Heart right ventricle (tissue), 16 donors: ENCODE results near the gene HEPACAM2. TPM values are rescaled to one million over a fixed set of nuclear protein-coding genes. Genes with fewer than 3 reads are reported as not detected.

Experiments used
- ATAC-seq, 8 donors: fragments of 200-7000 bp; cut with Tn5 transposase; one replicate each; pipeline ENCODE4 v1.9.1; 2020; ENCODE audit warnings: mild to moderate bottlenecking in 8 of 8, moderate library complexity in 8 of 8, moderate number of reproducible peaks in 1 of 8
- DNase-seq, 2 donors: peaks; one replicate each; pipeline ENCODE4 v3.0.0-alpha.2; 2020
- H3K27ac ChIP-seq, 10 donors: fragments of 200-600 bp; sonication (generic) in 2 of 10; one replicate each; pipeline versions ENCODE4 v1.5.0 to v1.8.0; 2020 to 2022; ENCODE audit warnings: mild to moderate bottlenecking in 3 of 10
- H3K27me3 ChIP-seq, 7 donors: fragments of 200-600 bp; one replicate each; pipeline ENCODE4 v1.8.0; 2021 to 2022; ENCODE audit warnings: mild to moderate bottlenecking in 2 of 7
- H3K36me3 ChIP-seq, 9 donors: fragments of 200-600 bp; sonication (generic) in 1 of 9; one replicate each; pipeline versions ENCODE4 v1.5.0 to v1.8.0; 2020 to 2022; ENCODE audit warnings: mild to moderate bottlenecking in 2 of 9
- H3K4me1 ChIP-seq, 9 donors: fragments of 200-600 bp; sonication (generic) in 1 of 9; one replicate each; pipeline versions ENCODE4 v1.5.0 to v1.8.0; 2020 to 2022; ENCODE audit warnings: mild to moderate bottlenecking in 4 of 9
- H3K4me3 ChIP-seq, 10 donors: fragments of 200-600 bp; sonication (generic) in 2 of 10; one replicate each; pipeline versions ENCODE4 v1.5.0 to v1.8.0; 2020 to 2022; ENCODE audit warnings: mild to moderate bottlenecking in 7 of 10, moderate library complexity in 2 of 10
- H3K9me3 ChIP-seq, 11 donors: fragments of 200-600 bp in 10 of 11; sonication (generic) in 2 of 11; one replicate each; pipeline versions ENCODE4 v1.5.0 to v1.8.0; 2013 to 2022; ENCODE audit warnings: mild to moderate bottlenecking in 2 of 11, control low read depth in 1 of 11, moderate library complexity in 1 of 11
- CTCF ChIP-seq, 9 donors: fragments of 200-600 bp; sonication (generic) in 2 of 9; IDR thresholded peaks; one replicate each; pipeline versions ENCODE4 v1.5.0 to v1.8.0; 2021 to 2022; ENCODE audit warnings: antibody characterized with exemption in 9 of 9, mild to moderate bottlenecking in 5 of 9, moderate library complexity in 1 of 9
- WGBS, 2 donors: extraction: QIAGEN DNeasy Blood & Tissue Kit; methylation state at CpG; one replicate each; pipeline ENCODE4 v1.1.7; 2013; ENCODE audit warnings: inconsistent platforms in 1 of 2; 5-methylcytosine and 5-hydroxymethylcytosine counted together
- intact Hi-C, 10 donors: fragments of 100-400 bp; cut with DNase I; formaldehyde crosslinking; loops; one replicate each; pipeline versions ENCODE4 v1.11.1 to v1.14.2; 2022
- polyA plus RNA-seq, 2 donors: library from polyadenylated mRNA; stranded (reverse); fragments of 200-250 nt; gene quantifications; one replicate each; pipeline ENCODE4 v1.2.3, GENCODE V29; 2013
- total RNA-seq, 10 donors: library from RNA; stranded (reverse); fragmentation: NEBNext Ultra II Directional in 3 of 10; extraction: Animal tissue kit (Norgen Biotek cat#: 25700) in 3 of 10; gene quantifications; one replicate each; pipeline versions ENCODE4 v1.2.1 to v1.2.4, GENCODE V29; 2021 to 2023
- donor health status: Arrhythmogenic right ventricular cardiomyopathy.
- donor health status: ischemic (EF 13 %, LVEDD 7.1; RV severe dilation, severe dysfunction).
- donor health status: healthy with polysubstance abuse.
- donor health status: DM: no; HTN: yes; CAD: no.
- donor health status: DM: no; HTN: no; CAD: no.
- donor health status: ischemic (EF 25% LVEDD 6.9; RV normal size, moderate dysfunction).
- donor health status: ischemic (EF 25% LVEDD 5.7; RV mildly dilated, moderate dysfunction).
- donor health status: healthy.
- donor health status: DM: yes; HTN: yes; CAD: no.
- donor health status: Ischemic cardiomyopathy.
- donor health status: ischemic (EF 35%, LVEDD 5.7; RV mildly dilated, moderate dysfunction).
- donor health status: nonischemic (EF 11% LVEDD 7.7; RV severe dilation, severe dysfunction).
- donor health status: DM: yes; HTN: yes; CAD: no.
- donor health status: PGD.
- donor health status: ischemic (EF 29% LVEDD 5.4; RV normal size, mild dysfunction).
- donor health status: nonischemic (EF 23%, LVEDD 6.1; RV moderate dilation, normal function).

The HEPACAM2 gene
- total and polyA plus RNA-seq, 12 donors: 0.19 to 0.24 TPM; not detected in 10

DNA sequence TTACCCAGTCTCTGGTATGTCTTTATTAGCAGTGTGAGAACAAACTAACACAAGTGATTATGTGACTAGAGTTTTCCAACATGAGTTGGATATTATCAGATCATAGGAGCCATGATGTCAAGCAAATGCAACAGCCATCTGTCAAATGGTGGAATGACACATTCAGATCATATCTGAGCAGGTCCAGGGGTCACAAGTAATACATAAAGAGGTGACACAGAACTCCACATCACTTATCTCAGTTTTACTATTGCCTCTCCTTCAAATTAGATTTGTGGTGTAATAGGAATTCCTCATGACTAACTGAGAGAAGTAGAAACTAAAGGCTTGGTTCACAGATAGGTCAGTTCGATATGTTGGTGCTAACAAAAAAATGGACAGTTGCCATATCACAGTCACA lies 65.9 kb downstream of the HEPACAM2 start:
- Histone ChIP-seq H3K9me3 (peaks cover 0 to 15% (median 0%) of the 10 kb centered on the region in 11 donors), H3K27me3 (no peaks in the 10 kb centered on the region), H3K36me3 (no peaks in the 10 kb centered on the region), H3K27ac (no peak overlapping the region), H3K4me3 (no peak overlapping the region), H3K4me1 (no peaks in the 10 kb centered on the region)
- TF ChIP-seq CTCF (IDR thresholded peaks at IDR 0.05): no peak
- 66 to 68% methylated on average over 1 of the region's 1 CpG for WGBS, 2 donors
- intact Hi-C loops: no loop called here
- DNase-seq: no peak
- no peak for ATAC-seq

DNA sequence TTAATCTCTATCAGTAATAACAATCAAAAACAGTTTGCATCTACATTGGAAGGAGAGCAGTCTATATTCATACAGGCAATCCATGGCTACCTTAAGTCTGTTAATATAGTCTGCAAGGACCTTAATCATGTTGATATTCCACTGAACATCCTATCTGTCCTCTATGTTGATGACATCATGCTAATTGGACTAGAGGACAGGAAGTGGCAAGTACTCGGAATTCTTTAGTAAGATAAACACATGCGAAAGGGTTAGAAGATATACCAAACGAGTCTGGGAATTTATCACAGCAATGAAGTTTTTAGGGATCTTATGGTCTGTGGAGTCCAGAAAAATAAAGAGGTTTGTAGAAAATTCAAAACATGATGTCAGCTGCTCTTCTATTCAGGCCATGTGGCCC lies 66.8 kb downstream of the HEPACAM2 start:
- DNase-seq: no peak
- Histone ChIP-seq H3K4me1 (no peaks in the 10 kb centered on the region), H3K36me3 (no peaks in the 10 kb centered on the region), H3K4me3 (no peak overlapping the region), H3K9me3 (peaks cover 0 to 15% (median 0%) of the 10 kb centered on the region in 11 donors), H3K27me3 (no peaks in the 10 kb centered on the region), H3K27ac (no peak overlapping the region)
- ATAC-seq: no peak
- TF ChIP-seq CTCF (IDR thresholded peaks at IDR 0.05): no peak
- WGBS, 2 donors: 36 to 45% methylated on average over 3 of the region's 3 CpGs
- intact Hi-C loops: no loop called here

- no peak overlapping the region for H3K4me3 ChIP-seq
- no peak for ATAC-seq
- no peak overlapping the region for H3K27ac ChIP-seq
- H3K27me3 ChIP-seq: no peaks in the 10 kb centered on the region
- no peaks in the 10 kb centered on the region for H3K36me3 ChIP-seq
- peaks cover 0 to 10% (median 0%) of the 10 kb centered on the region in 11 donors for H3K9me3 ChIP-seq
- intact Hi-C loops: no loop called here
- WGBS, 2 donors: 37 to 57% methylated on average over 1 of the region's 1 CpG
- no peak for DNase-seq
- no peaks in the 10 kb centered on the region for H3K4me1 ChIP-seq
- no peak for TF ChIP-seq CTCF (IDR thresholded peaks at IDR 0.05)
Observed at GRCh38 chr7:93156884-93157283, 69.4 kb downstream of the HEPACAM2 start.

DNA sequence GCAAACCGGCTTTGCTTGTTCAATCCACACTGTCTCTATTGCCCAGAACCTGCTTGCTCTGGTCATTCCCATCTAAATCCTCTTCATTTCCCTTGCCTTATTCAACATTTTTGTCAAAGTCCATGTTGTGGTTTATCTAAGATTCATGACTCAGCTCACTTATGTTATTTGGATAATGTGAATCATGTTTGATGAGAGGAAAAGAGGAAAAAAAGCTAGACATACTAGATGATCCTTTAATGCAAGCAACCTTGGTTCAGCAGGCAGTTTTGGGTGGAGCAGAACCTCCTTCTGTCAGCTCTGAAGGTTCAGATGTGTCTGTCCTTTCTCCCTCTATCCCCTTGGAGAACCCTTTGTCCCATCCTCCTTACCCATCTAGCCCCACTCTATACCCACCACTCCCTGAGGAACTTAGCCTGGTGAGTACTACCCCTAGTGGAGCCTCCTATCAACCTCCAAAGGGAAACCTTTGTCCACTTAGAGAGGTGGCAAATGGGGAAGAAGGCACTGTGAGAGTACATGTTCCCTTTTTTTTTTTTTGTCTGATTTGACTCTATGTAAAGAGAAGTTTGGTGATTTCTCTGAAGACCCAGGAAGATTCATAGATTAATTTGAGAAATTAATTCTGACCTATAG lies 76.0 kb downstream of the HEPACAM2 start:
- WGBS, 2 donors: 91 to 100% methylated on average over 1 of the region's 1 CpG

More for the DNA sequence above, 76.0 kb downstream of the HEPACAM2 start:
- H3K4me3 ChIP-seq: no peak overlapping the region
- no peak overlapping the region for H3K27ac ChIP-seq
- peaks cover 0 to 8% (median 0%) of the 10 kb centered on the region in 9 donors for H3K36me3 ChIP-seq
- ATAC-seq: no peak
- H3K4me1 ChIP-seq: peaks cover 0 to 43% (median 18%) of the 10 kb centered on the region in 9 donors
- no peak for DNase-seq
- no peaks in the 10 kb centered on the region for H3K9me3 ChIP-seq
- intact Hi-C loops: no loop called here
- H3K27me3 ChIP-seq: no peaks in the 10 kb centered on the region
- no peak for TF ChIP-seq CTCF (IDR thresholded peaks at IDR 0.05)
